Activated CD4-positive, alpha-beta memory T cell treated with anti-CD3 and anti-CD28 coated beads for 36 hours (primary cell): ENCODE measurements around the gene WIPI1. TPM values are rescaled to one million over a fixed set of nuclear protein-coding genes. Genes with fewer than 3 reads are reported as not detected.
"Not testable (repeated sequence)": the region's sequence is repeated elsewhere in the genome, so short reads cannot be mapped to it uniquely, and the experiment has no call there.

ENCODE experiments used
- CTCF ChIA-PET: fragments of 350-600 bp; sonication (Branson Sonifier 250); formaldehyde crosslinking; loops from one replicate; lab custom pipeline; 2021; ENCODE audit warnings: antibody characterized with exemption, inconsistent platforms; lab: Charles Lee
- POLR2A ChIA-PET: fragments of 350-600 bp; sonication (Branson Sonifier 250); formaldehyde crosslinking; loops from one replicate; lab custom pipeline; 2021; ENCODE audit warnings: antibody characterized with exemption; lab: Charles Lee
- DNase-seq: peaks from one replicate; pipeline ENCODE4 v3.0.0-alpha.2; 2020
- H3K27ac Mint-ChIP-seq: one replicate; pipeline ENCODE4 v1.8.0; 2021; ENCODE audit warnings: mixed read lengths
- H3K27me3 Mint-ChIP-seq: one replicate; pipeline ENCODE4 v1.8.0; 2021; ENCODE audit warnings: mixed read lengths
- H3K36me3 Mint-ChIP-seq: one replicate; pipeline ENCODE4 v1.8.0; 2021; ENCODE audit warnings: mixed read lengths
- H3K4me1 Mint-ChIP-seq: one replicate; pipeline ENCODE4 v1.8.0; 2021; ENCODE audit warnings: low read depth, mixed read lengths
- H3K4me3 Mint-ChIP-seq: one replicate; pipeline ENCODE4 v1.8.0; 2021; ENCODE audit warnings: mild to moderate bottlenecking, mixed read lengths
- H3K9me3 Mint-ChIP-seq: one replicate; pipeline ENCODE4 v1.8.0; 2021; ENCODE audit warnings: mixed read lengths
- intact Hi-C: fragments of 100-400 bp; cut with micrococcal nuclease; formaldehyde crosslinking; loops from one replicate; pipeline ENCODE4 v1.15.1; 2023
- total RNA-seq, 2 experiments: library from RNA; stranded (reverse); gene quantifications; one replicate each; pipeline ENCODE4 v1.2.3, GENCODE V29; 2021

The WIPI1 gene
- total RNA-seq, 2 experiments from 2014 or later = 27.3 to 27.5 TPM

DNA sequence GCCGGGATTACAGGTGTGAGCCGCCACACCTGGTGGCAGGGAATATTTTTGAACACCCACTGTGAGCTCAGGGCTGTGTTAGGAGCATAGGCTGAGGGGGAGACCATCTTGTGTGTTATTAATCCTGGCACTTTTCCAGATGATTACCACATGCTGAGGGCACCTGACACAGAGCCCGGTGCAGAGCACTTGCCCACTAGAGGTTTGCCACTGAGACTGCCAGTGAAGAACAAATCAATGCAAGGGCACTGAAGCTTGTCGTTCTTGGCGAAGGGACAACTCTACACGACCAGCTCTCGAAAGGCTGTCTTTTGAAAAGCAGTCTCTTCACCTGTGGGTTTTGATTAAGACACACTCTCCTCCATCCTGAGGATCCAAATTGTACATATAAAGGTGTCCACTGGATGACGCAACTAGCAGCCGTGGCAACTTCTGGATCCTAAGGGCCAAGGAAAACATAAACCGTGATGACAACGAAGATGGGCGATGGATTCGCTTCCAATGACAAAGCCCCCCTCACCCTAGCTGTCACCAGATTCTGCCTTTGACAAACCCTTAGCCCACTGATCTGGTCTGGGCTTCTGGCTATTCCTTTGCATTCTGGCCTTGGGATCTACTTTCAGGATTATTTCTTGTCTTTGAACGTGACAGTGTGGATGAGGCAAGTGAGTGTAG lies 28.7 kb downstream of the WIPI1 start:
- DNase-seq = no peak
- Mint-ChIP-seq H3K27me3 (no peaks in the 10 kb centered on the region), H3K27ac (no peak overlapping the region), H3K36me3 (peaks cover 12% of the 10 kb centered on the region), H3K4me3 (no peak overlapping the region), H3K4me1 (peaks cover 3% of the 10 kb centered on the region), H3K9me3 (no peaks in the 10 kb centered on the region)
- POLR2A ChIA-PET = no interaction called here
- CTCF ChIA-PET = interaction anchor here (0.8 to 1.9 kb wide), 4 partner anchors 9 to 166 kb away, joined by 3 to 9 read pairs (median 4); no protein-coding TSS in a partner anchor
- intact Hi-C loops = no loop called here

DNA sequence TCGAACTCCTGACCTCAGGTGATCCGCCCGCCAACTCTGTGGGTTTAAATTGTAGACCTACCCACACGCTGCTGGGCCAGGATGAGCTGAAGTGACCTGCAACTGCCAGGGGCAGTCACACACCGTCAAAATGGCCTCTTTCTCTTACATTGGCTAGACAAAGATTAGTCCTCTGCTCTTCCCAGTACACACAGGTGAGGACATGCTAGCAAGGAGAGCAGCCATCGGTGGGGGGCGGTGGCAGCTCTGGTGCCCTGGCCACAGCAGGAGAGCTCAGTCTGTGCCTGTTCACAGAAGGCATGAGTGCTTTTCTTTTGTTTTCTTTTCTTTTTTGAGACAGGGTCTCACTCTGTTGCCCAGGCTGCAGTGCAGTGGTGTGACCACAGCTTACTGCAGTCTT lies 29.7 kb downstream of the WIPI1 start:
- H3K4me3 Mint-ChIP-seq = no peak overlapping the region
- peaks cover 3% of the 10 kb centered on the region for H3K4me1 Mint-ChIP-seq
- CTCF ChIA-PET = interaction anchor here (1.4 to 1.9 kb wide), 3 partner anchors 10 to 165 kb away, joined by 4 to 9 read pairs (median 5); no protein-coding TSS in a partner anchor
- H3K27me3 Mint-ChIP-seq = no peaks in the 10 kb centered on the region
- no peaks in the 10 kb centered on the region for H3K9me3 Mint-ChIP-seq
- H3K27ac Mint-ChIP-seq = no peak overlapping the region
- peaks cover 14% of the 10 kb centered on the region for H3K36me3 Mint-ChIP-seq
- POLR2A ChIA-PET = no interaction called here
- intact Hi-C loops = no loop called here
- DNase-seq = no peak

GRCh38 chr17:68425979-68426378 lies 31.3 kb downstream of the WIPI1 start:
- H3K27me3 Mint-ChIP-seq = no peaks in the 10 kb centered on the region
- peaks cover 10% of the 10 kb centered on the region for H3K36me3 Mint-ChIP-seq
- intact Hi-C loops = no loop called here
- ChIA-PET CTCF (no interaction called here), POLR2A (no interaction called here)
- H3K4me1 Mint-ChIP-seq = no peaks in the 10 kb centered on the region
- no peak overlapping the region for H3K27ac Mint-ChIP-seq
- H3K9me3 Mint-ChIP-seq = no peaks in the 10 kb centered on the region
- no peak for DNase-seq
- no peak overlapping the region for H3K4me3 Mint-ChIP-seq

DNA sequence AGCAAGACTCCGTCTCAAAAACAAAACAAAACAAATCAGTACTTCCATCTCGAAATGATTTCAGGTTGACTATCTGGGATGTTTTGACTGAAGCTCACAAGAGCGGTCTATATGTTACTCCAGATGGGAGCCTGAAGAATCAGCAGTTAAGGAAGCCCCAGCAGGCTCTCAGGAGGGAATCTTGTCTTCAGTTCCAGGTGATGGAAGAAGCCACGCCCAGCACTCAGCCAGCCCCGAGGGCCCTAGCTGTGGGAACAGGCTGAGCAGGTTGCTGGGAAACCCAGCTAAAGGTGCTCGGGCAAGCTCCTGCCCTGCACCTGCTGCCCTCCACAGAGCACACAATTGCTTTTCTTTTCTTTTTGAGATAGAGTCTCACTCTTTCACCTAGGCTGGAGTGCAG lies 32.4 kb downstream of the WIPI1 start:
- DNase-seq = no peak
- H3K4me1 Mint-ChIP-seq = no peaks in the 10 kb centered on the region
- POLR2A ChIA-PET = no interaction called here
- H3K4me3 Mint-ChIP-seq = no peak overlapping the region
- peaks cover 17% of the 10 kb centered on the region for H3K36me3 Mint-ChIP-seq
- CTCF ChIA-PET = interaction anchor here (1.1 to 1.3 kb wide), 3 partner anchors 12 to 162 kb away, joined by 3 to 6 read pairs (median 4); no protein-coding TSS in a partner anchor
- H3K27ac Mint-ChIP-seq = no peak overlapping the region
- no peaks in the 10 kb centered on the region for H3K27me3 Mint-ChIP-seq
- intact Hi-C loops = no loop called here
- H3K9me3 Mint-ChIP-seq = no peaks in the 10 kb centered on the region

- Mint-ChIP-seq H3K9me3 (no peaks in the 10 kb centered on the region), H3K4me1 (no peaks in the 10 kb centered on the region), H3K36me3 (peaks cover 15% of the 10 kb centered on the region), H3K27me3 (no peaks in the 10 kb centered on the region), H3K27ac (no peak overlapping the region), H3K4me3 (no peak overlapping the region)
- ChIA-PET CTCF (interaction anchor here (1.1 to 1.2 kb wide), 2 partner anchors 136 to 161 kb away, joined by 3 to 4 read pairs; no protein-coding TSS in a partner anchor), POLR2A (no interaction called here)
- intact Hi-C loops = no loop called here
- DNase-seq = no peak
Observed at GRCh38 chr17:68424203-68424602, 33.1 kb downstream of the WIPI1 start.

GRCh38 chr17:68423251-68423650 lies 34.0 kb downstream of the WIPI1 start:
- H3K36me3 Mint-ChIP-seq = peaks cover 15% of the 10 kb centered on the region
- no peak overlapping the region for H3K27ac Mint-ChIP-seq
- DNase-seq = no peak
- intact Hi-C loops = no loop called here
- CTCF ChIA-PET = no interaction called here
- H3K9me3 Mint-ChIP-seq = no peaks in the 10 kb centered on the region
- no peaks in the 10 kb centered on the region for H3K27me3 Mint-ChIP-seq
- no peak overlapping the region for H3K4me3 Mint-ChIP-seq
- POLR2A ChIA-PET = no interaction called here
- no peaks in the 10 kb centered on the region for H3K4me1 Mint-ChIP-seq

DNA sequence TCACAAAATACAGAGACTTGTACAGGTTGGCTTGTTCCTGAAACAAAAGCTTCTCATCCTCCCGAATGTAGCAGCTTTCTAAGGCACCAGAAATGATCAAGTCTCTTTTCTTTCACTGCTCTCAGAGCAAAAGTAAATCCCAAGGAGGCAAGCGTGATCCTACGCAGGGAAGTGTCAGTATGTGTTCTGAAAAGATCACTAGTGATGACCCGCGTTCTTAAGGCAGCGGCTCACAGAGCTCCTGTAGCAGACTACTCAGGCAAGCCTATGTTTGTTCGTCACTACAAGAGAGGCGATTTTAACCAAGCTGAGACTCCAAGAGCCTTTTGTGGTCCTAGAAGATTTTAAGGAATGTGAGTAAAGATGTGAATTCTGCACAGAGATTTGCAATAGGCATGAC lies 34.5 kb downstream of the WIPI1 start:
- intact Hi-C loops = no loop called here
- H3K9me3 Mint-ChIP-seq = no peaks in the 10 kb centered on the region
- peaks cover 15% of the 10 kb centered on the region for H3K36me3 Mint-ChIP-seq
- no peak for DNase-seq
- no peak overlapping the region for H3K27ac Mint-ChIP-seq
- no peaks in the 10 kb centered on the region for H3K4me1 Mint-ChIP-seq
- ChIA-PET CTCF (no interaction called here), POLR2A (no interaction called here)
- no peak overlapping the region for H3K4me3 Mint-ChIP-seq
- H3K27me3 Mint-ChIP-seq = no peaks in the 10 kb centered on the region

GRCh38 chr17:68421486-68421885 lies 35.8 kb downstream of the WIPI1 start:
- Mint-ChIP-seq H3K9me3 (peaks cover 4% of the 10 kb centered on the region), H3K4me1 (no peaks in the 10 kb centered on the region), H3K27ac (no peak overlapping the region), H3K4me3 (no peak overlapping the region), H3K36me3 (peaks cover 20% of the 10 kb centered on the region), H3K27me3 (no peaks in the 10 kb centered on the region)
- POLR2A ChIA-PET = no interaction called here
- DNase-seq = no peak
- intact Hi-C loops = no loop called here
- CTCF ChIA-PET = interaction anchor here (1.2 kb wide), 1 partner anchor 10 kb away, joined by 5 read pairs; no protein-coding TSS in a partner anchor

DNA sequence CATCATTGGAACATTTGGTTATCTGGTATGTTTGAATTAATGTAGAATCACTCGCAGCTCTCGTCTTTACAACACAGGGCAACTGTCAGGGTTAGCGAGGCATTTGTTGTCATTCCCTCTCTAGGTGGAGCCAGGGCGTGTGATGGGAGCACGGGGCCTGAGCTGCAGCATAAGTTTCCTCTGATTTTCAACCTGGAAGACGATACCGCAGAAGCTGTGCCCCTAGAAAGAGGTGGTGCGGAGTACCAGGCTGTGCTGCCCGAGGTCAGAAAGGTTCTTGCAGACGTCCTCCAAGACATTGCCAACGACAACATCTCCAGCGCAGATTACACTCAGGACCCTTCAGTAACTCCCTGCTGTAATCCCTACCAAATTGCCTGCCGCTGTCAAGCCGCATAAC lies 37.2 kb downstream of the WIPI1 start:
- Mint-ChIP-seq H3K4me3 (no peak overlapping the region), H3K36me3 (peaks cover 19% of the 10 kb centered on the region), H3K4me1 (peaks cover 7% of the 10 kb centered on the region), H3K27ac (no peak overlapping the region), H3K9me3 (peaks cover 13% of the 10 kb centered on the region), H3K27me3 (no peaks in the 10 kb centered on the region)
- CTCF ChIA-PET = no interaction called here
- DNase-seq = no peak
- POLR2A ChIA-PET = no interaction called here
- intact Hi-C loops = no loop called here

DNA sequence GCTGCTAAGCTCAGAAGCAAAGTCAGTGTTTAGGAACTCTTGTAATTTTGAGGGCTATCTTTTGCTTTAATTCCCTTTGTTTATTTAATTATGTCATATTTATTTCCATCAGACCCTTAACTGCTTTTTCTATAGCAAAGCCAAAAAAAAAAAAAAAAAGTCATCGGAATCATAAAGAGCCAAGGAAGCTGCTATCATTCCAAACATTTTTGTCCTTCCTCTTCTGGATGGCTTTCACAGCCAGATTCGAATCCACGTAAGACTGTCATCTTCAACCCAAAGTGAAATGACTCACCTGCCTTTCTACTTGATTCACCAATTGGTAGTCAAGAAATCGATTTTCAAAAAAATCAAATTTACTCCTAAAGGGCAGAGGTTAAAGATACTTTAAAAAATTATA lies 38.4 kb downstream of the WIPI1 start:
- peaks cover 19% of the 10 kb centered on the region for H3K4me1 Mint-ChIP-seq
- no peak for DNase-seq

DNA sequence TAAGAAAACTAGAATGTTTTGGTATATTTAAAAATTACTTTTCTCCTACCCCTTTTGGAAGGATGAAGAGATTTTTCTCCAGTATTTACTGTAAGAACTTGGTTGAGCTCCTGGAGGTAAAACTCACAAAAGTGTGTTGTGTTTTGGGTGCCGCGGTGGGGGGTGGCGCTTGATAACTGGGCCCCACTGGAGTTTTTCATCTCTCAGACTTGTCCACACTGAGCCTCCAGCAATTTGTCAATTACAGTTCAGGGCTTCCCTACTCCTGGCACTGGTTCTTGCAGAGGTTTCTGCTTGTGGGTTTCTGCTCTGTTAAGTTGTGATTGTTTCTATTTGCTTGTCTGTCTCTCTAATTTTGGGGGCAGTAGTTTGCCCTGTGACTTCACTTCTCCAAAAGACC lies 40.0 kb downstream of the WIPI1 start:
- H3K4me1 Mint-ChIP-seq = peaks cover 19% of the 10 kb centered on the region
- no peak overlapping the region for H3K27ac Mint-ChIP-seq
- CTCF ChIA-PET = interaction anchor here (2.2 kb wide), 1 partner anchor 19 kb away, joined by 12 read pairs; no protein-coding TSS in a partner anchor
- DNase-seq = no peak
- H3K4me3 Mint-ChIP-seq = no peak overlapping the region
- intact Hi-C loops = no loop called here
- H3K9me3 Mint-ChIP-seq = peaks cover 13% of the 10 kb centered on the region
- no peaks in the 10 kb centered on the region for H3K27me3 Mint-ChIP-seq
- POLR2A ChIA-PET = no interaction called here
- peaks cover 16% of the 10 kb centered on the region for H3K36me3 Mint-ChIP-seq

More for the DNA sequence above, 38.4 kb downstream of the WIPI1 start:
- Mint-ChIP-seq H3K27me3 (no peaks in the 10 kb centered on the region), H3K36me3 (peaks cover 17% of the 10 kb centered on the region), H3K9me3 (peaks cover 13% of the 10 kb centered on the region), H3K4me3 (no peak overlapping the region), H3K27ac (no peak overlapping the region)
- ChIA-PET POLR2A (no interaction called here), CTCF (no interaction called here)
- intact Hi-C loops = no loop called here

GRCh38 chr17:68414901-68415300 lies 42.4 kb downstream of the WIPI1 start:
- Mint-ChIP-seq H3K4me1 (peaks cover 19% of the 10 kb centered on the region), H3K9me3 (peaks cover 18% of the 10 kb centered on the region), H3K27ac (peak overlapping the region; percentile 85), H3K4me3 (peak overlapping the region; percentile 91)
- H3K36me3 Mint-ChIP-seq, DNase-seq, intact Hi-C loops, H3K27me3 Mint-ChIP-seq: not testable (repeated sequence)
- POLR2A ChIA-PET = interaction anchor here (1.4 kb wide), 1 partner anchor 125 kb away, joined by 4 read pairs; no protein-coding TSS in a partner anchor
- CTCF ChIA-PET = interaction anchor here (1.0 to 1.5 kb wide), 4 partner anchors 16 to 87 kb away, joined by 3 to 4 read pairs (median 3); no protein-coding TSS in a partner anchor
